Pancreas (tissue), 10 donors: ENCODE data around the gene NUP214. TPM values are rescaled to one million over a fixed set of nuclear protein-coding genes. Genes with fewer than 3 reads are reported as not detected.
A peak's percentile ranks its signal among the peaks of the same experiment; 100 is the strongest.

Experiments
- ATAC-seq, 4 donors: fragments of 200-7000 bp; cut with Tn5 transposase; one replicate each; pipeline versions ENCODE4 v1.8.0 to v1.9.1; 2020; ENCODE audit warnings: mild to moderate bottlenecking in 4 of 4, moderate library complexity in 4 of 4
- DNase-seq, 6 donors: peaks; one replicate each; pipeline ENCODE4 v3.0.0-alpha.2; 2020
- FAIRE-seq: peaks from 2 replicates; lab custom pipeline; 2012; peaks lifted over from hg19 to GRCh38; lab: Jason Lieb, UNC
- H3K27ac ChIP-seq, 4 donors: fragments of 200-600 bp; sonication (generic); 1 replicate in 3 of 4; 2 replicates in 1 of 4; pipeline versions ENCODE4 v1.5.0 to v1.8.0; 2020
- H3K27me3 ChIP-seq, 4 donors: fragments of 200-600 bp; one replicate each; pipeline ENCODE4 v1.8.0; 2021
- H3K36me3 ChIP-seq, 3 donors: fragments of 200-600 bp; sonication (generic) in 1 of 3; one replicate each; pipeline versions ENCODE4 v1.5.0 to v1.8.0; 2020 to 2021
- H3K4me1 ChIP-seq, 3 donors: fragments of 200-600 bp; one replicate each; pipeline ENCODE4 v1.8.0; 2021
- H3K4me3 ChIP-seq, 4 donors: fragments of 200-600 bp; sonication (generic) in 2 of 4; one replicate each; pipeline versions ENCODE4 v1.5.0 to v1.8.0; 2020 to 2021
- H3K9me3 ChIP-seq, 4 donors: fragments of 200-600 bp; one replicate each; pipeline ENCODE4 v1.8.0; 2021
- WGBS, 2 donors: extraction: QIAGEN DNeasy Blood & Tissue Kit; methylation state at CpG; one replicate each; pipeline ENCODE4 v1.1.7; 2013; 5-methylcytosine and 5-hydroxymethylcytosine counted together
- intact Hi-C, 3 donors: fragments of 100-400 bp; cut with DNase I; formaldehyde crosslinking; loops; one replicate each; pipeline versions ENCODE4 v1.11.1 to v1.14.2; 2022
- polyA plus RNA-seq, 2 donors: library from polyadenylated mRNA; stranded (reverse); fragments of 200-250 nt; gene quantifications; one replicate each; pipeline ENCODE4 v1.2.3, GENCODE V29; 2013
- total RNA-seq, 6 donors: library from RNA; stranded (reverse); fragmentation: NEBNext Ultra II Directional in 4 of 6; extraction: Animal tissue kit (Norgen Biotek cat#: 25700) in 4 of 6; gene quantifications; one replicate each; pipeline versions ENCODE4 v1.2.1 to v1.2.4, GENCODE V29; 2021 to 2023
- TF ChIP-seq, protein P1 (sequence below), 4 donors: fragments of 200-600 bp; sonication (generic) in 3 of 4; IDR thresholded peaks; one replicate each; pipeline versions ENCODE4 v1.5.0 to v1.8.0; 2021; ENCODE audit warnings: antibody characterized with exemption in 4 of 4
- donor health status: healthy with polysubstance abuse.
- donor health status: DM: no; HTN: no; CAD: no; lungs with moderate emphysema.
- donor health status: DM: no; HTN: no; CAD: no.
- donor health status: control.
- donor health status: control.
- donor health status: Bipolar disorder and iron deficiency.
- donor health status: DM: yes; HTN: yes; CAD: no.
- donor health status: DM: no; HTN: no; CAD: no.
- donor health status: DM: no; HTN: no; CAD: no.
- donor health status: DM: yes; HTN: yes; CAD: no.

Gene NUP214
- total and polyA plus RNA-seq, 8 donors, result 24.3 to 38.3 (median 27.8) TPM

DNA sequence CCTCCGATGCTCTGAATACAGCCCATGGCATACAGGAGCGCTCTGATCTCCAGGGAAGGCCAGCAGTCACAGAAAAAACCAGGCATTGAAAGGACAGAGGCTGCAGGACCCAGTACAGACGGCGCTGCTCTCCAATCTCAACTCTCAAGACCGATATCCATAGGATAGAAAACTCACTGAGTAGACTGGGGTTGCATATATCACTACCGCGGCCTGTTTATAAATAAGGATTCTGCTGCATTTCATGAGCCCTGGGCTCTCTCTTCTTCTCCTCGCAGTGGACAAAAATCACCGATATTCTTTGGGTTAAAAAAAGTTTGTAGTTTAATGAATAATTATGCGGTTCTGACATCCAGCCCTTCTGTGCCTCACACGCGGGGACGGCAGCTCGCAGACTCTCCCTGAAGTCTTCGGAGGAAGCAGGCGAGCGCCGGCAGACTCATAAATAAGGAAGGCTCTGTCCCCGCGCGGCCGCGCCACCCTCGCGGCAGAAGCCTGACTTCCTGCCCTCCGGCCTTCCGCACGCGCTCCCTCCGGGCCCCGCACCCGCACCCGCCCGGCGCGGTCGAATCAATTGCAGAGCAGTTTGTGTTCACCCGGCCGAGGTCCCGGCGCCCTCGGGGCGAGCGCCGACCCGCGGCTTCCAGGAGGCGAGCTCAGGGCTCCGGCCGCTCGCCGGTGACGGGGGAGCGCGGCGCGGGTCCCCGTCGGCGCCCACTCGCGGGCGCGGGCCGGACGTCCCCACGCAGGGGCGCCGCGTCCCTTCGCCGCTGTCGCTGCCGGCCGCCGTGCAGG, 150.9 kb downstream of the NUP214 start, which contains the start of gene FAM78A:
Gene FAM78A, minus strand, starts transcription at position 417 of the 795 bp plus-strand sequence. Its CDS starts 331 bp downstream, at position 86.
- H3K27ac ChIP-seq, result peak within 1 kb of the TSS in 2 of 4 donors; percentile 50 to 67
- no peaks in the 10 kb centered on the region for H3K9me3 ChIP-seq
- DNase-seq (no peak), FAIRE-seq (no peak), ATAC-seq (no peak)
- WGBS, 2 donors, result 21 to 23% methylated on average over 71 to 76 of the region's 76 CpGs
- H3K4me3 ChIP-seq, result peak within 1 kb of the TSS; percentile 61 to 80 (median 63)
- H3K27me3 ChIP-seq, result no peaks in the 10 kb centered on the region
- TF ChIP-seq, protein P1, sequence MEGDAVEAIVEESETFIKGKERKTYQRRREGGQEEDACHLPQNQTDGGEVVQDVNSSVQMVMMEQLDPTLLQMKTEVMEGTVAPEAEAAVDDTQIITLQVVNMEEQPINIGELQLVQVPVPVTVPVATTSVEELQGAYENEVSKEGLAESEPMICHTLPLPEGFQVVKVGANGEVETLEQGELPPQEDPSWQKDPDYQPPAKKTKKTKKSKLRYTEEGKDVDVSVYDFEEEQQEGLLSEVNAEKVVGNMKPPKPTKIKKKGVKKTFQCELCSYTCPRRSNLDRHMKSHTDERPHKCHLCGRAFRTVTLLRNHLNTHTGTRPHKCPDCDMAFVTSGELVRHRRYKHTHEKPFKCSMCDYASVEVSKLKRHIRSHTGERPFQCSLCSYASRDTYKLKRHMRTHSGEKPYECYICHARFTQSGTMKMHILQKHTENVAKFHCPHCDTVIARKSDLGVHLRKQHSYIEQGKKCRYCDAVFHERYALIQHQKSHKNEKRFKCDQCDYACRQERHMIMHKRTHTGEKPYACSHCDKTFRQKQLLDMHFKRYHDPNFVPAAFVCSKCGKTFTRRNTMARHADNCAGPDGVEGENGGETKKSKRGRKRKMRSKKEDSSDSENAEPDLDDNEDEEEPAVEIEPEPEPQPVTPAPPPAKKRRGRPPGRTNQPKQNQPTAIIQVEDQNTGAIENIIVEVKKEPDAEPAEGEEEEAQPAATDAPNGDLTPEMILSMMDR (IDR thresholded peaks at IDR 0.05), result no peak
- no peaks in the 10 kb centered on the region for H3K4me1 ChIP-seq
- intact Hi-C loops, result no loop called here
- H3K36me3 ChIP-seq, result no peaks in the 10 kb centered on the region

DNA sequence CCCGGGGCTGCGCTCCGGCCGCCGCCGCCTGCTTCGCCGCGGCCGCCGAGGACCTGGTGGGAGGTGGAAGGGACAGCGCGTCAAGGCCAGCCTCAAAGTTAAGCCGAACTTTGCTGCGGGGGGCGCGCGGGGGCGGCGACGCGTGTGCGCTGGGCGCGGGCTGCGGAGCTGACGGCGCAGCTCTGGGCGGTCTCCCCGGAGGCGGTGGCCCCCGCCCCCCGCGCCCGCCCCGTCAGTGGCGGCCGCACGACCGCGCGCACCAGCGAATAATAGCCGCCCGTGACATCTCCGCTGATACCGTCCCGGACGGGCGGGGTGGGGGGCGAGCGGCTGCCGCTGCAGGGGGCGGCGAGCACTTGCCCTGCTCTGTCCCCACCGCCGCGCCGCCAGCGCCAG, 151.5 kb downstream of the NUP214 start:
- no peaks in the 10 kb centered on the region for H3K9me3 ChIP-seq
- no peaks in the 10 kb centered on the region for H3K27me3 ChIP-seq
- WGBS, 2 donors, result 1 to 3% methylated on average over 24 to 60 of the region's 60 CpGs
- peak overlapping the region; percentile 61 to 80 (median 63) for H3K4me3 ChIP-seq
- DNase-seq, result no peak
- no peaks in the 10 kb centered on the region for H3K36me3 ChIP-seq
- H3K4me1 ChIP-seq, result no peaks in the 10 kb centered on the region
- intact Hi-C loops, result no loop called here
- TF ChIP-seq, protein P1 (IDR thresholded peaks at IDR 0.05), result no peak
- peak overlapping the region in 2 of 4 donors; percentile 12 to 55 for H3K27ac ChIP-seq
- FAIRE-seq, result no peak
- ATAC-seq, result peak in 1 of 4 donors; percentile 7

DNA sequence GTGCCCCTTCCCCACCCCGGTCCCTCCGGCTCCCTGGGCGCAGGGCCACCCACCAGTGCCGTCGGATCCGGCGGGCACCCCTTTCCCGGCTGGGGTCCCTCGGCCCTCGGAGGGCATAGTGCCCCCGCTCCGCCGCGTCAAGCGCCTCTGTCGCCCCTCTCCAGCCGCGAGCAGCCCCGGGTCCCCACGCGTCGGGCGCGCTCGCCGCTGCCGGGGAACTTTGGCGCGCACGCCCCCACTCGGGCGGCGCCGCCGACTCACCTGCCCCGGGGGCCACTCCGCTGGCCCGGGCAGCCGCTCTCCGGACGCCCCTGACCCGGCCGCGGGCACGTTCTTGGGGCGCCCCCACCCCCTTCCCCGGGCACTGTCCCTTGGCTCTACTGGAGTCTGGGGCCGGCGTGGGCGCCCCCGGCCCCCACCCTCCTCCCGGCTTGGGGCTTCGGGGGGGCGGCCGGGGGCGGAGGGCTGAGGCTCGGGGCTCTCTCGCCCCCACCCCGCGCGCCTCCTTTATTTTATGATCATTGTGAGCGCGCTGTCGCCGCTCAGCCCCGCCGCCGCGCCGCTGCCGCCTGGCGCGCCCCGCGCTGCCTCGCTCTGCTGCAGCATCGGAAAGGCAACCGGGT, 152.0 kb downstream of the NUP214 start:
- ATAC-seq (peak in 3 of 4 donors; percentile 7 to 12 (median 11)), DNase-seq (peak in 1 of 6 donors; percentile 64), FAIRE-seq (no peak)
- WGBS, 2 donors, result 2% methylated on average over 52 to 78 of the region's 78 CpGs
- no peaks in the 10 kb centered on the region for H3K4me1 ChIP-seq
- H3K9me3 ChIP-seq, result no peaks in the 10 kb centered on the region
- H3K4me3 ChIP-seq, result peak overlapping the region; percentile 61 to 80 (median 63)
- peak overlapping the region in 2 of 4 donors; percentile 12 to 55 for H3K27ac ChIP-seq
- H3K27me3 ChIP-seq, result no peaks in the 10 kb centered on the region
- H3K36me3 ChIP-seq, result no peaks in the 10 kb centered on the region
- TF ChIP-seq, protein P1 (IDR thresholded peaks at IDR 0.05), result no peak
- intact Hi-C loops, result no loop called here

DNA sequence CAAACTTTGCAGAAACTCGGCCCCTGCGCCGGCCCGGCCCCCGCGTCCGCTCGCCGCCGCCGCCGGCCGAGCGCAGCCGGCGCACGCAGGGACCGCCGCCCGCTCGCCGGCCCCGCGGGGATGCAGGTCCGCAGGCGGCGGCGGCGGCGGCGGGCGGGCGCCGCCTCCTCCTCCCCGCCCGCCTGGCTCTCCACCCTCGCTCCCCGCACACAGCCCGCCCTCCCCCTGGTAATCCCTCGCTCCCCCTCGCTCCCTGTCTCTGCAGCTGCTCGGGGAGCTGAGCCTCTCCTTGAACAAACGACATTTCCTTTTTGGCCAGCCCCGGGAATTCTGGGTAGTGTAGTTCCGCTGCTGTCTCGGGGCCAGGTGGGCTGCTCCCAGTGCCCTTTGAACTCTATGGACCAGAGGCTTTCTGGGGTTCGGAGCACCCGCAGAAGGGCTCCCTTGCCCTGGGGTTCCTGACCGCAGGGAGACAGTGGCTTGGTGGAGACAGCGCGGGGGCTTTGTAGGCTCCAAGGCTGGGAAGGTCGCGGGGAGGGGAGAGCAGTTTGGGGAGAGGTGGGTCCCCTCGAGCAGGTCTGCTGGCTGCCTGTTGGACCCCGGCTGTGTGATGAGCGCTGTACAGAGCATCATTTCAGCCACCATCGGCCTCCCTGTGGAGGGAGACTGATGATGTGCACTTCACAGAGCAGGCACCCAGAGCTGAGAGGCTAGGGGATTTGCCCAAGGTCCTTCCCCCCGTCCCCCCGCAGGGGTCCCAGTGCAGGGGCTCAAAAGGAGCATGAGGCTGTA, 152.7 kb downstream of the NUP214 start:
- no peaks in the 10 kb centered on the region for H3K27me3 ChIP-seq
- no peak for FAIRE-seq

More for the DNA sequence above, 152.7 kb downstream of the NUP214 start:
- Histone ChIP-seq H3K9me3 (no peaks in the 10 kb centered on the region), H3K4me3 (peak overlapping the region; percentile 61 to 80 (median 63)), H3K36me3 (no peaks in the 10 kb centered on the region), H3K27ac (peak overlapping the region in 1 of 4 donors; percentile 55), H3K4me1 (no peaks in the 10 kb centered on the region)
- DNase-seq (peak in 5 of 6 donors; percentile 61 to 81 (median 74)), ATAC-seq (peak; percentile 83 to 88 (median 86))
- 6 to 13% methylated on average over 30 to 59 of the region's 59 CpGs for WGBS, 2 donors
- TF ChIP-seq, protein P1 (IDR thresholded peaks at IDR 0.05), result no peak
- intact Hi-C loops, result no loop called here
